Common myeloid progenitor, CD34-positive (primary cell): ENCODE results near the gene TATDN2. TPM values are rescaled to one million over a fixed set of nuclear protein-coding genes. Genes with fewer than 3 reads are reported as not detected.

Source experiments
- CTCF ChIA-PET: fragments of 350-600 bp; sonication (Branson Sonifier 250); formaldehyde crosslinking; loops from one replicate; lab custom pipeline; 2021; ENCODE audit warnings: antibody characterized with exemption; lab: Charles Lee
- POLR2A ChIA-PET: fragments of 350-600 bp; sonication (Branson Sonifier 250); formaldehyde crosslinking; loops from one replicate; lab custom pipeline; 2021; ENCODE audit warnings: antibody characterized with exemption; lab: Charles Lee
- DNase-seq, 3 donors: peaks; one replicate each; pipeline versions ENCODE4 v3.0.0 to v3.0.0-alpha.2; 2013
- H3K27ac ChIP-seq, 2 experiments: 1 replicate in 1 of 2; 2 replicates in 1 of 2; pipeline ENCODE4 v1.7.0; 2013; ENCODE audit warnings: inconsistent platforms in 2 of 2, low read length in 2 of 2, mild to moderate bottlenecking in 2 of 2, low read depth in 1 of 2, moderate library complexity in 1 of 2; ENCODE audit not compliant: severe bottlenecking in 2 of 2, insufficient read depth in 1 of 2, poor library complexity in 1 of 2
- H3K27me3 ChIP-seq, 5 experiments: replicated peaks in 2 of 5; 1 replicate in 3 of 5; 2 replicates in 2 of 5; pipeline versions ENCODE4 v1.6.1 to v1.7.0; 2013; ENCODE audit warnings: low read length in 4 of 5, mild to moderate bottlenecking in 2 of 5, moderate library complexity in 2 of 5, inconsistent platforms in 1 of 5; ENCODE audit not compliant: insufficient read depth in 5 of 5, control insufficient read depth in 4 of 5
- H3K36me3 ChIP-seq, 4 experiments: 1 replicate in 2 of 4; 2 replicates in 2 of 4; pipeline versions ENCODE4 v1.6.1 to v1.7.0; 2013; ENCODE audit warnings: low read length in 3 of 4, control low read depth in 1 of 4, mild to moderate bottlenecking in 1 of 4; ENCODE audit not compliant: control insufficient read depth in 4 of 4, insufficient read depth in 4 of 4
- H3K4me1 ChIP-seq, 4 experiments: 1 replicate in 3 of 4; 2 replicates in 1 of 4; pipeline versions ENCODE4 v1.6.1 to v1.7.1; 2013; ENCODE audit warnings: low read length in 3 of 4, mild to moderate bottlenecking in 3 of 4, control low read depth in 1 of 4, inconsistent platforms in 1 of 4, moderate library complexity in 1 of 4; ENCODE audit not compliant: control insufficient read depth in 4 of 4, insufficient read depth in 4 of 4; ENCODE audit errors: control extremely low read depth in 1 of 4
- H3K4me3 ChIP-seq, 7 experiments: 1 replicate in 4 of 7; 2 replicates in 3 of 7; pipeline versions ENCODE4 v1.5.1 to v1.7.0; 2013; ENCODE audit warnings: mild to moderate bottlenecking in 7 of 7, low read length in 6 of 7, moderate library complexity in 6 of 7, inconsistent platforms in 2 of 7, low read depth in 2 of 7, control low read depth in 1 of 7; ENCODE audit not compliant: insufficient read depth in 4 of 7, control insufficient read depth in 1 of 7; ENCODE audit errors: extremely low read depth in 1 of 7
- H3K9me3 ChIP-seq, 5 experiments: 1 replicate in 4 of 5; 2 replicates in 1 of 5; pipeline versions ENCODE4 v1.6.1 to v1.7.1; 2013; ENCODE audit warnings: low read length in 4 of 5, mild to moderate bottlenecking in 2 of 5, inconsistent platforms in 1 of 5, low read depth in 1 of 5, moderate library complexity in 1 of 5; ENCODE audit not compliant: control insufficient read depth in 4 of 5, insufficient read depth in 2 of 5; ENCODE audit errors: control extremely low read depth in 1 of 5
- WGBS: methylation state at CpG from one replicate; pipeline ENCODE4 v1.1.5; 2013; ENCODE audit not compliant: insufficient coverage; 5-methylcytosine and 5-hydroxymethylcytosine counted together
- polyA plus RNA-seq: library from polyadenylated mRNA; unstranded; fragments of 120-200 nt; gene quantifications from one replicate; pipeline ENCODE4 v1.2.1, GENCODE V29; 2013

The TATDN2 gene
- 31.2 TPM for polyA plus RNA-seq

DNA sequence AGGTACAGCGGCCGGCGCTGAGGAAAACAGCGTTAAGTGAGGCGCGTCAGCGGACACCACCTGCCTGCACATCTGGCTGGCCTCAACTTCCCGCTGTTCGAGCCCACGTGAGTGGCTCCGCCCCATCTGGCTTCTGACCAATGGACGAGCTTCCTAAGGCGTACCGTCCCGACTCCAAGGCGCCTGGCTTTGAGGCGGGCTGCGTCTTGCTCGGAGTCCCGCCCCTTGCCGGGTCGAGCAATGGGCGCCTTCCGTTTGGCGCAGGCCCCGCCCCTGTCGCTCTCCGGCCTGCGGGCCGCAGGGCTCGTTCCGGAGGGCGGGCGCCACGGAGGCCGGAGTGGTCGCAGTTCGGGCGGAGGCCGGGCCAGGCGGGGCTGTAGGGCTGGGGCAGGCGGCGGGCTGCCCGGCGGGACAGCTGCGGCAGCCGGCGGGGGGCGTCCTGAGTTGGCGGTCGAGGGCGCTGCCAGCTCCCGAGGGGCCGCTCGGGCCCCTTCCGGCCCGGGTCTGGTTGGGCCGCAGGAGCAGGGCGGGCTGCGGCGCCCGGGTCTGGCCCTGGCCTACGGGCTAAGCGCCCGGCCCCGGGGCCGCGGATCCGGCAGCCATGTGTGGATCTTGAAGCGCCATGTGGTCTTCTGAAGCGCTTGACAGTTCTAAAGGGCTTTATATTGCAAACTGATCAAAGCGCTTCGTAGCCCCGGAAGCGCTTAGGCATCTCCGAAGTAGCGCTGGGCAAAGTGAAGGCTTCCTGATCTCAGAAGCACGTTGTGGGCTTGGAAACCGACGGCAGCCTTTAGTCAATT lies at the start of gene TATDN2:
Gene TATDN2, plus strand, starts transcription at position 276 of the 800 bp plus-strand sequence. CDS start 742 bp downstream, outside the sequence.
- Histone ChIP-seq H3K27ac (peak within 1 kb of the TSS; percentile 50 to 82), H3K36me3 (peaks cover 0 to 16% (median 10%) of the 10 kb centered on the region in 4 experiments), H3K4me3 (peak within 1 kb of the TSS; percentile 53 to 97 (median 77)), H3K4me1 (peaks cover 4 to 33% (median 28%) of the 10 kb centered on the region in 4 experiments), H3K9me3 (peaks cover 0 to 19% (median 3%) of the 10 kb centered on the region in 5 experiments), H3K27me3 (no peaks in the 10 kb centered on the region)
- DNase-seq: peak; percentile 89 to 95 (median 93)
- ChIA-PET POLR2A (interaction anchor here (0.8 to 1.0 kb wide), 2 partner anchors 19 to 36 kb away, joined by 3 to 4 read pairs; no protein-coding TSS in a partner anchor), CTCF (interaction anchor here (0.8 to 1.4 kb wide), 6 partner anchors 10 to 316 kb away, joined by 3 to 4 read pairs (median 3); no protein-coding TSS in a partner anchor)
- WGBS: under 1% methylated on average over 63 of the region's 80 CpGs

DNA sequence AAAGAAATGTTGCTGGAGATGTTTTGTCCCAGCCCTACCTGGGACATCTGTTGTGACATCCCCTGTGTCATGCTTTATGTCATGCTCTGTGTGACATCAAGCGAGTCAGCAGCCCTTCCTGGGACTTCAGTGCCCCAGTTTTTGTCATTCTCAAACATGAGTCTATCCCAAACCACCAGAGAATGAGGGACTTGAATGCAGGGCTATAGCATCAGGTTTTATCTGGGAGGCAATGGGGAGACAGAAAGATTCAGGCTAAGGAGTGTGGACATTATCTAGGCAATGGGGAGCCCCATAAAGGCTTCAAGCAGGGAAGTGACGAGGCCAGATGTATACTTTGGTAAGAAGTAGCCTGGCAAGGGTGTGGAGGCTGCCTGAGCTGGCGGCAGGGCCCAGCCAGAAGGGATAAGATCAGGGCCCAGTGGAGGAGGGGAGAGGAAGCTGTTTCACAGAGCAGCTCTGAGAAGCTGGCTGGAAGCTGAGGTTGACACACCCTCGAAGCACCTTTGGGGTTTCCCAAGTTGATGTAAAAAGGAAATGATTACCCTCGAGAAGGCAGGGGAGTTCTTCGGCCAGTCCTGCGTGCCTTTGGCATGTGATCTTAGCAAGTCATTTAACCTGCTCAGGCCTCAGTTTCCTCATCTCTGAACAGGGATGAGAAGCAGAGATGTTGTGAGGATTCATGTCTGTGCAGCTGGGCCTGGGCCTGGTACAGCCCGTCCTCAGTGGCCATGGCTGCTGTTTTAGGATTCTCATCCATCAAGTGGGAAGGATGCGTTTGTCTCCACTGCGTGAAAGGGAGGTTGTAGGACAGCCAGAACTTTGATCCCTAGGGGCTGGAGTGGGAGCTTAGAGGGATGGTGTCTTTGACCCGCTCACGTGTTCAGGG lies 49.3 kb upstream of the TATDN2 start:
- Histone ChIP-seq H3K4me3 (no peak overlapping the region), H3K9me3 (no peaks in the 10 kb centered on the region), H3K36me3 (peaks cover 0 to 9% (median 1%) of the 10 kb centered on the region in 4 experiments), H3K27me3 (no peaks in the 10 kb centered on the region), H3K4me1 (peaks cover 10 to 44% (median 36%) of the 10 kb centered on the region in 4 experiments), H3K27ac (peak overlapping the region; percentile 11 to 53)
- DNase-seq: peak; percentile 57 to 82 (median 78)
- 56% methylated on average over 11 of the region's 12 CpGs for WGBS
- CTCF ChIA-PET: interaction anchor here (0.6 to 2.2 kb wide), 7 partner anchors 8 to 34 kb away, joined by 3 to 6 read pairs (median 3); partner anchors contain the start of gene IRAK2
- POLR2A ChIA-PET: interaction anchor here (1.2 kb wide), 1 partner anchor 9 kb away, joined by 3 read pairs; no protein-coding TSS in a partner anchor

GRCh38 chr3:10204921-10205320 lies 43.3 kb upstream of the TATDN2 start:
- CTCF ChIA-PET: interaction anchor here (0.9 to 3.5 kb wide), 5 partner anchors 8 to 28 kb away, joined by 3 to 20 read pairs (median 5); no protein-coding TSS in a partner anchor
- H3K9me3 ChIP-seq: no peaks in the 10 kb centered on the region
- H3K27me3 ChIP-seq: no peaks in the 10 kb centered on the region
- H3K36me3 ChIP-seq: peaks cover 0 to 9% (median 2%) of the 10 kb centered on the region in 4 experiments
- no peak for DNase-seq
- no CpG with 5 or more reads among the region's 2 CpGs for WGBS
- POLR2A ChIA-PET: interaction anchor here (1.1 to 1.8 kb wide), 2 partner anchors 9 to 11 kb away, joined by 4 to 5 read pairs; no protein-coding TSS in a partner anchor
- H3K4me3 ChIP-seq: no peak overlapping the region
- no peak overlapping the region for H3K27ac ChIP-seq
- H3K4me1 ChIP-seq: peaks cover 0 to 7% (median 0%) of the 10 kb centered on the region in 4 experiments

DNA sequence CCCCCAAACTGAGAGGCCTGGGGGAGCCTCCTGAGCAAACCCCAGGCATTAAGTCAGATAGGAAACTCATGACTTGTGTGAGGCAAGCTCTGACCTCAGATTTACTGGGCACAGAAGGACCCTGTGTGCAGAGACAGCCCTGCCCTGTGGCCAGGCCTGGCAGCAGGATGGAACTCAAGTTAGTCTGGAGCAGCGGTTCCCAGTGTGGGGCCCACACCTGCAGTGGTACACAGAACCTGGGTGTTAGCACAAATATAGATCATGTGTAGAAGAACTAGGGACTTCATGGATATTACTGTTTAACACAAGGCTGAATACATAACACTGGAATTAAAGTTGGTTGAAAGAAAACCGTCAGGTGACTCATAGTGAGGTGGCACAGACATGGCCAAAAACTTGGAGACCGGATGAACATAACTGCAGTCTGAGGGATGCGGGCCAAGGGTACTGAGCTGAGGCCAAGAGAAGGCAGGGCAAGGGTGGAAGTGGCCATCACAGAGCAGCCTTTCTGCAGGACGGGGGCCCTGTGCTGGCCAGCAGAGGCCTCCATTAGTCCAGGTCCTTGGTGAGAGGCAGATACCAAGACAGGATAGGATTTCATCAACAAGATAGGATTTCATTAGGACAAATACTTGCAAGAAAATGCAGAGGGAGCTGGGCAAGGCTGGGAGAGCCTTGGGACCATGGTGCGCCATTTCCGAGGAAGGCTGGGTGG lies 42.7 kb upstream of the TATDN2 start:
- DNase-seq: no peak
- Histone ChIP-seq H3K9me3 (no peaks in the 10 kb centered on the region), H3K36me3 (peaks cover 0 to 9% (median 2%) of the 10 kb centered on the region in 4 experiments), H3K27me3 (no peaks in the 10 kb centered on the region), H3K4me3 (no peak overlapping the region), H3K4me1 (peaks cover 0 to 7% (median 0%) of the 10 kb centered on the region in 4 experiments), H3K27ac (no peak overlapping the region)
- WGBS: 98% methylated on average over 7 of the region's 7 CpGs
- ChIA-PET CTCF (interaction anchor here (0.8 to 2.5 kb wide), 5 partner anchors 11 to 27 kb away, joined by 3 to 17 read pairs (median 3); no protein-coding TSS in a partner anchor), POLR2A (no interaction called here)

DNA sequence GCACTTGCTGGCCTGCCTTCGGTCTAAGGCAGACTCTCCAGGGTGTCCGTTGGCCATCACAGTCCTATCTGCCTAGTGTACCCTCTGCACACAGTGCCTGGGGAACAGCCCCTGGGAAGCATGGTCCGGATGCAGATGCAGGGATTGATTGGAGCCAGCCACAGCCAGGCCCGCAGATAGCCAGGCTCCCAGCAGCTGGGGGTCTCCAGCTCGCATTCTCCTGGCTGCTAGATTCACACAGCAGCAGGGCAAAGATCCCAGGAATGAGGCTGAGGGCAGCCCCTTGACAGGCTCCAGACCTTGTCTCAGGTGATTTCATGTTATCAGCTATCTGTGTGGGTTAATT lies 42.1 kb upstream of the TATDN2 start:
- ChIA-PET CTCF (interaction anchor here (0.8 to 2.5 kb wide), 3 partner anchors 12 to 27 kb away, joined by 3 to 17 read pairs (median 3); no protein-coding TSS in a partner anchor), POLR2A (no interaction called here)
- Histone ChIP-seq H3K9me3 (no peaks in the 10 kb centered on the region), H3K4me3 (no peak overlapping the region), H3K27me3 (no peaks in the 10 kb centered on the region), H3K27ac (no peak overlapping the region), H3K36me3 (peaks cover 0 to 8% (median 2%) of the 10 kb centered on the region in 4 experiments), H3K4me1 (peaks cover 0 to 7% (median 0%) of the 10 kb centered on the region in 4 experiments)
- no peak for DNase-seq
- WGBS: 98% methylated on average over 4 of the region's 5 CpGs
